Stimulated activated CD8-positive, alpha-beta memory T cell treated with anti-CD3 and anti-CD28 coated beads, Interleukin-2, amount 100 ng/mL, for 48 hours (primary cell): ENCODE measurements around the gene DNAJC22.

Experiments used
- DNase-seq, 2 donors: peaks; one replicate each; pipeline ENCODE4 v3.0.0-alpha.2; 2020; ENCODE audit warnings: low read depth in 2 of 2

Gene DNAJC22

DNA sequence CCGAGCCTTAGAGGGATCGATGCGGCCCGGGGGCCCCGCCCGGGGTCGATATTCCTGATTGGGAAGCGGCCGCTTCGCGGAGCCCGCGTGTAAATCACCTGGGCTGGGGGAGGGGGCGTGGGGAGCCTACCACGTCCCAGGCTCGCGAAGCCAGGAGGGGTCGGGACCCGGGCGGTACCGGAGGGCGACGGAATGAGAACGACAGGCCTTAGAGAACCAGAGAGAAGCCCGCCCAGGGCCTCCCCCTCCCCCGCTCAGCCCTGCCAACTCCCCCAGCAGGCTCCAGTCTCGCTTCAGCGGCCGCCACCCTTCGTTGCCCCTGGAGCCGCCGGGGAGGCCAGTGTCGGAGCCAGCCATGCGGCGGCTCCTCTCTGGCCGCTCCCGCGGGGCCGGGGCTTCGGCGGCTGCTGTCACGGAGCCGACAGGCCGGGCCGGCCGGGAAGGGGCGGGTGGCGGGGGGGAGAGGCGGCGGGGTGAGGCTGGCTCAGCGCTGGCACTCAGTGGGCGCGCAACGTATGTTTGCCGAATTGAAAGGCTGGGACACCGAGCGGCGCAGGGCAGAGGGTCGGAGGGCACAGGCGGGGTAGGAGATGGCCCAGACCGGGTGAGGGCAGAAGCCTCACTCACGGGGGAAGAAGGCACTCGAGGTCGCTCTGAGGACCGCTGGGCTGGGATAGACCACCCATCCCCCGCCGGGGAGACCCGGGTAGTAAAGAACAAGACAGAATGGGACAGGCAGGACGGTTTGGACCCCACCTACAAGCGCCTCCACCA, 1.4 kb upstream of the DNAJC22 start:
- no peak for DNase-seq

DNA sequence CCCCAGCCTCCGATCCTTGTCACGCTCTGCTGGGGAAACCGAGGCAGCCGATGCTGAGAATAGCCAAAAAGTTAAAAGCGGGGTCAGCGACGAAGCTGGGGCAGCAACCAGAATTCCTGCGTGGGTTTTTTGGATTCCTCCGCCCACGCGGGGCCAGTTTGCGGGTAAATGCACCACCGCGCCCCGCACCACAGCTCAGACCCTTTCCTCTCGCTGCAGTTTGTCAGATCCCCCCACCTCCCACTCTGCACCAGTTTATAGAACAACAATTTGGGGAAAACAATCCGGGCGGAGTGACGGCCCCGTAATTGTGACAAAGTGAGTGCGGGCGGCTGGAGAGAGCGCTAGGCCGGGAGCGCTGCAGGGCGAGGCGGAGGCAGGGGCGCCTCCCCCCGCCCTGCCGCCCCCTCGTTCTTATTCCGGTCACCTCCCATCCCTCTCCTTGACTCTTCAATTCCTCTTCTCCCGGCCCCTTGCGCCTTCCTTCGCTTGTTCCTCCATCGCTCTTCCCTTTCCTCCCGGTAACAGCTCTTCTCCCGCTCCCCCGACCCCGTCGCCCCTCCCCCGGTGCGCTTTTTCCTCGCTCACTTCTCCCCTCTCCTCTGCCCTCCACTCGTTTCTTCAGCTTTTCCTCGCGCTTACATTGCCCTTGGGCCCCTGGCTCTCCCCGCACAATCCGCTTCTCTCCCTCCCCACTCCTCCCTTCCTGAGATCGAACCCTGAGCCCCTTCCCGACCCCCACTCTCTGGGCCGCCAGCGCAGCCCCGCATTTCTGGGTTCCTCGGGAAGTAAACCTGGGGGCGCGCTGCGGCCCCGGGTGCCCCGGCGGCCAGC, 646 bp upstream of the DNAJC22 start:
- no peak for DNase-seq

DNA sequence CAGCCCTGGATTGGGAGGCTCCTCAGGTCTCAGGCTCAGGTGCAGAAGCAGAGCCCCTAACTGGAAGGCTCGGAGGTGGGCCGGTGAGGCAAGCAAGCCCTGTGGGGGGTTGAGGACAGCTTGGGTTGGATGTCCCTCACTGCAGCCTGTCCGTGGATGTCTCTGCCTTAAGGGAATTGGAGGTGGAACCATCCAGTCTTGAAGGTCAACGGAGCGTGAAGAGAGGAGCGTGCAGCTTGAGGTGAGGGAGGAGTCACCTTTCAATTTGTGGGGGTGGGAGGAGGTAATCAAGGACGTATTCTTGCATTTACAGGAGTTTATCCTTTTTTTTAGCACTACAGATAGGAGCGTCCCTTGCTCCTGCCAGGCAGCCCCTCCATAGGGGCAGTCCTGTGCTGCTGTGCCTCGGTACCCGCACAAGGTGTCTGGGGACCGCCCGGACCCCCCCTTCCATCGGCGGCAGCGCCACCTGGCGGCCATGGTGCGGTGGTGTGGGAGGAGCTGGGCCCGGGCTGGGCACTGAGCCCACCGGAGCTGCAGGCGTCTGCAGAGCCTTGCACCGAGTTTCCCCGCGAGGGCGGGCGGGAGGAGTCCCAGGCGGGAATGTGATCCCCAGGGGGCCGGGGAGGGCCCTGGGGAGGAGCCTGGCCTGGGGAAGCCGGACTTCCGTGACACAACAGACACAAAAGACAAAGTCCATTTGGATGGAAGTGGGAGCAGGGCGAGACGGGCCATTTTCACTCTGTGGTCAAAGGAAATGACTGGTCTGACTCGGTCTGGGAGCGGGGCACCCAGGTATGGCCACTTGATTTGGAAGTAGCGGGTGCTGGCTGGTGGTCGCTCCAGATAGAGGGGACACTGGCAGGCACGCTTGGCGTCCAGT, 864 bp downstream of the DNAJC22 start:
- peak; percentile 67 to 71 for DNase-seq

DNA sequence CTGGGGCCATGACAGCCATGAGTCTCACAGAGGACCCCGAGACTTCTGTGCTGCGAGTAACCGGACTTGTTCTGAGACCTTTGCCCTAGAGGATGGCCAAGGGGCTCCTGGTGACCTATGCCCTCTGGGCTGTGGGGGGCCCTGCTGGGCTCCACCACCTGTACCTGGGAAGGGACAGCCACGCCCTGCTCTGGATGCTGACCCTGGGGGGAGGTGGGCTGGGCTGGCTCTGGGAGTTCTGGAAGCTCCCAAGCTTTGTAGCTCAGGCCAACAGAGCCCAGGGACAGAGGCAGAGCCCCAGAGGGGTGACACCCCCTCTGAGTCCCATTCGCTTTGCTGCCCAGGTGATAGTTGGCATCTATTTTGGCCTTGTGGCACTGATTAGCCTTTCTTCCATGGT, 2.1 kb downstream of the DNAJC22 start:
- DNase-seq, result no peak

DNA sequence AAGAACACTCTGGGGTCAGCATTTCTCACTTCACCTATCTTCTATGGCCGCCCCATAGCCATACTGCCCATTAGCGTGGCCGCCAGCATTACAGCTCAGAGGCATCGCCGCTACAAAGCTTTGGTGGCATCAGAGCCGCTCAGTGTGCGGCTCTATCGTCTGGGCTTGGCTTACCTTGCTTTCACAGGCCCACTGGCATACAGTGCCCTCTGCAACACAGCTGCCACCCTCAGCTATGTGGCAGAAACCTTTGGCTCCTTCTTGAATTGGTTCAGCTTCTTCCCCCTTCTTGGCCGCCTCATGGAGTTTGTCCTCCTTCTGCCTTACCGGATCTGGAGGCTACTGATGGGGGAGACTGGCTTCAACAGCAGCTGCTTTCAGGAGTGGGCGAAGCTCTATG, 2.6 kb downstream of the DNAJC22 start:
- no peak for DNase-seq

DNA sequence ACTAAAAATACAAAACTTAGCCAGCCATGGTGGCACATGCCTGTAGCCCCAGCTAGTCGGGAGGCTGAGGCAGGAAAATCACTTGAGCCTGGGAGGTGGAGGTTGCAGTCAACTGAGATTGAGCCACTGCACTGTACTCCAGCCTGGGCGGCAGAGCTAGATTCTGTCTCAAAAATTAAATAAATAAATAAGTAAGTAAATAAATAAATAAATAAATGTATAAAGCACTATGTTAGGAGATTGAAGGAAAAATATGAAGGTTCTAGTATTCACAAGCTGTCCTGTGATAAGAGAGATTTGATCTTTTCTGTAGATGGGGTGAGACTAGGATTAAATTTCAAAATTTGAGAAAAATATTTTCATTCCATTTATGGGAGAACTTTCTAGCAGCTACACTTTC, 5.7 kb downstream of the DNAJC22 start:
- no peak for DNase-seq

DNA sequence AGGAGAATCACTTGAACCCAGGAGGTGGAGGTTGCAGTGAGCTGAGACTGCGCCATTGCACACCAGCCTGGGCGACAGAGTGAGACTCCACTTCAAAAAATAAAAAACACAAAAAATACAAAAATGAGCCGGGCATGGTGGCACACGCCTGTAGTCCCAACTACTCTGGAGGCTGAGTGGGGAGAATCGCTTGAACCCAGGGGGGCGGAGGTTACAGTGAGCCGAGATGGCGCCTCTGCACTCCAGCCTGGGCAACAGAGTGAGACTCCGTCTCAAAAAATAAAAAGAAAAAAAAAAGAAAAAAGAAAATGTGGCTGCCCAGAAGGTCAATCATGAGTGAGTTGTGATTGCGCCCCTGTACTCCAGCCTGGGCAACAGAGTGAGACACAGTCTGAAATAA, 9.2 kb downstream of the DNAJC22 start:
- no peak for DNase-seq

DNA sequence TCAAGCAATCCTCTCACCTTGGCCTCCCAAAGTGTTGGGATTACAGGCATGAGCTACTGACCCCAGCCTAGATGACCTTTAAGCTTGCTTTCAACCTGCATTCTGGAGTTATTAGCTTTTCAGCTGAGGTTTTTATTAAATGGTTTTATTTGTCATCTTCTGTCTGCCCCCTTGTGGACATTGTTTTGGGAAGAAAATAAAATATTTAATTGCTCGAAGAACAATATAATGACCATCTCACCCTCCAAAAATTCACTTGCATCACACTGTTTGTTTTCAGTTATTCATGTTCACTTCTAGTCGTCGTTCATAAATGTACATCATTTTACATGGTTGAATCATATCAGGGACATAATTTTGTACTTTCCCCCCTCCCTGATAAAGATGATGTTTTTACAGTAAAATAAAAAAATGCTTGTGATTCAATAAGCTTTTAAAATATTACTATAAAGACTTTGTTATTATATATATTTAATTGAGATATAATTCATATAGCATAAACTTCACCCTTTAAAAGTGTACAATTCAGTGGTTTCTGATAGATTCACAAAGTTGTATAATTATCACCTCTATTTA, 10.5 kb downstream of the DNAJC22 start:
- no peak for DNase-seq

DNA sequence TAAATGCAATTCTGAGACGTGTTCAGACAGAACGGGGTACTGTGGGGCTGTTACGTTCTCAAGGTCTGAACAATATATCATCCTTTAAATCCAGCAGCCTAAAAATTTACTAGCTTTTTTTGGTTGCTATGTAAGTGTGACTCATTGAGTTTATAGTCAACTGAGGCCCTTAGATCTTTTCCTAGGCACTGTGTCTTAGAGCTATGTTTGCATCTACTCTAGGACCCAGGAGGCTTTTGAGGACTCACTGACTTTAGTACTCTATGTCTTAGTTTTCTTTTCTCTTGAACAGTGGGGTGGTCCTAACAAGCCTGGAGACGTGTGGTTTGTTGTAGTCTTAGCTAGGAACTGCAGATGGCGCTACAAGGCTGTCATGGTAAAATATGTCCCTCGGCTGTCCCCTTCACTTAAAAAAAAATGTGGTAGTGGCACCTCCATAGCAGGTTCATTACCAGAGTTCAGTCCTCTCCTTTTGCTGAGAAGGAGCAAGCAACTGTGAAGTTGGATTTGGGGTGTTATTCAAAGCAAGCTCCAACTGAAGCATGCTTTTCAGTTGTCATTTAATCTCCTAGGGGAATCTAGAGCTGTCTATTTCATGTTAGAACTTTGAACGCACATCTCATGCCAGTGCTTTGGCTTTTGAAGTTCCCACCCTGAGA, 11.9 kb downstream of the DNAJC22 start:
- no peak for DNase-seq

DNA sequence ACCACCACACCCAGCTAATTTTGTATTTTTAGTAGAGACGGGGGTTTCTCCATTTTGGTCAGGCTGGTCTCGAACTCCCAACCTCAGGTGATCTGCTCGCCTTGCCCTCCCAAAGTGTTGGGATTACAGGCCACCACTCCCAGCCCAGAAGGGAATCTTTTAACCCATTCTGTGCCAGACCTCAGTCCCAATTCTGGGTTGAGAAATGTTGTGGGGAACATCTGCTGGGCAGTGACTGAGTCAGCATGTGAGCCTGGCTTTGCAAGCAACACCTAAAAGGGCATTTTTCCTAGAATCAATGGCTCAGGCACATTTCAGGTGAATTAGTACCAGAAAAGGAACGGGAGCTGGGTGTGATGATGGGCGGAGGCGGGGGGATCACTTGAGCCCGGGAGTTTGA, 13.0 kb downstream of the DNAJC22 start:
- DNase-seq, result no peak

DNA sequence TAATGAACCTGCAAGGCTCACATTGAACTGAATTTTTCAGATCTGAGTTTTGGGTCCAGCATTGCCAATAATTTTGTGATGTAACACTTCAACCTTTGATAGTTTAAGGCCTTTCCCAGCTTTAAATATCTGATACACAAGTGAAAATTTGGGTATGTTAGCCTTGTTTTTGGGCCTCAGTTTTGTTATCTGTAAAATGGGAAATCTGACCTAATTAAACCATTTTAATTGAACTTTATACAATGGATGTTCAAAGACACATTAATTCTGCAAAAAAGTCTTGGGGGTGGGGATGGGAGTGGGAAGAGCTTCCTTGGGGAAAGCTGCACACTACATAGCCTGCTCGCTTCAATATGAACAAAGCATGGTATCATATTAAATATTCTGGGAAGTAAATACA, 15.4 kb downstream of the DNAJC22 start:
- DNase-seq, result no peak

DNA sequence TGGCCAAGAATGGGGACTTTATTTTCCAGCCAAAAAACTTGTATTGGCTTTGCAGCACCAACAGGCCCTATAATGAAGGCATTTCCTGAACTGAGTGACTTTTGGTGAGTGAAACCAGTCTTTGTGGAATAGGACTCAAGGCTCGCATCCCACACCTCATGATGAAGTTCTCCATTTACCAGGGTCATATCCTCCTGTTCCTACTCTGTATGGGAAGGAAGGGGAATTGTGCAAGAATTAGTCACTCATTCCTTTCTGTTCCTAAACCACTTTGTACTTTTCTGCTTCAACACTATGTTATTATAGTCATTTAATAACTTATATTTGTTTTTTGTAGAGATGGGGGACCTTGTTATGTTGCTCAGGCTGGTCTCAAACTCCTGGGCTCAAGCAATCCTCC, 18.3 kb downstream of the DNAJC22 start:
- no peak for DNase-seq

DNA sequence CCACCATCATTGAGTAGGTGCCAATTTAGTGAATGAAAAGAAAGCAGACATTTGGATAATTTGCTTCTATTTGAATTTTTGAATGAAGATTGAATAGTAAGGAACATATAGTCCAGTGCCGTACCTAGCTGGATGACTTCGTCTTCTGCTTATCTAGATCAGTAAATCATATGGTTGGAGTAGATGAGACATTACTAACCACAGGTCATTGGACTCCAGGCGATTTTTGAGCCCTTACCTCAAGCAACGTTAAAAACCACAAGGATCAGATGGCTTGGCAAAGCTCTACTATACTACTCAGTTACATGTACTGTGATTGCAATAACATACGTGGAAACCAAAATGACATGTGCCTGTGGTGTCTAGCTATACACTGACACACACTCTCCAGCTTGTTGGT, 18.9 kb downstream of the DNAJC22 start:
- no peak for DNase-seq

DNA sequence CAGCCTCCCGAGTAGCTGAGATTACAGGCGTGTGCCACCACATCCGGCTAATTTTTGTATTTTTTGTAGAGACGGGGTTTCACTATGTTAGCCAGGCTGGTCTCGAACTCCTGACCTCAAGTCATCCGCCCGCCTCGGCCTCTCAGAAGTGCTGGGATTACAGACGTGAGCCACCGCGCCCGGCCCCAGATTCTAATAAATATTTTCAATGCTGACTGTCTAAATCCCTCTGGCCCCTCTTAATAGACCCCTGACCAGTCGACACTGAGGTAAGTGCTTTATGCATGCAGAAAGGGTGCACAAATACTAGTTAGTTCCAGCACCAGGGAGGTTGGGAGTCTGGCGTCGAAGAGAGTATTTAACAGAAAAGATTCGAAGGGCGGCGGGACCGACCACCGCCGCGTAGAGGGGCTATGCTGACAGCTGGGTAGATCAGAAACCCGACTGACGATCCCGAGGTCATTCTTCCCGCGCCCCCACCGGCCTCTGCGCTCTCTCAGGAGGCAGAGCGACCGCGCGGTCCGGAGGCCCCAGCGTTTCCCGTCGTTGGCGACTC, 19.5 kb downstream of the DNAJC22 start:
- no peak for DNase-seq

DNA sequence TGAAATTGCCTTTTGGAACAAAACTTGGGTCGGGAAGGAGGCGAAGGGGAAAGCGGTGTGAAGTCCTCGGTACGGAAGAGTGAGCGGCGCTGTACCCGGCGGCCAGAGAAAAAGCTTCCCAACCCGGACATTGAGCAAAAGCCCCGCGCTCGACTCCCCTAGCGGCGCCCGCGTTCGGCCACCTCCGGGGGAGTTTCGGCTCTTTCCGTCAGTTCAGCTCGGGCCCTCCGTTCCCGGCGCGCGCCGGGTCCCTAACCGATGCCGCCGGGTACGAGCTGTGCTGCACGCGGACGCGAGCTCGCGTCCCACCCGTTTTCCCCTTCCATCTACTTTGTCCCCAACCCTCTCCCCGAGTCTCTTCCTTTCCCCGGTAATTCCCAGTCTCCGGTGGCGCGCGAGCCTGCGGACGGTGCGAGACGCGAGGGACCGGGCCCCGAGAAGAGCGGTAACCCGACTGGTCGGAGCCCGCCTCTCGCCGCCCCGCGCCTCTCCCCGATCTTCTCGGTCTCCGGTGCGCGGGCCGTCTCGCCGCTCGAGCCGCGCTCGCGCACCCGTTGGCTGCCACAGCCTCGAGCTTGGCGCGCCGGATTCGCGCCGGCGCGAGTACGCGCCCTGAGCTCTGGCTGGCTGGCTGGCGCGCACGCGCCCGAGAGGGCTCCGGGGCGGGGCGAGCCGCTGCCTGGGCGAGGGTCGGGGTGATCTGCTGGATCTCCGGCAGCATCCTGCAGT, 20.1 kb downstream of the DNAJC22 start:
- peak; percentile 80 to 87 for DNase-seq

DNA sequence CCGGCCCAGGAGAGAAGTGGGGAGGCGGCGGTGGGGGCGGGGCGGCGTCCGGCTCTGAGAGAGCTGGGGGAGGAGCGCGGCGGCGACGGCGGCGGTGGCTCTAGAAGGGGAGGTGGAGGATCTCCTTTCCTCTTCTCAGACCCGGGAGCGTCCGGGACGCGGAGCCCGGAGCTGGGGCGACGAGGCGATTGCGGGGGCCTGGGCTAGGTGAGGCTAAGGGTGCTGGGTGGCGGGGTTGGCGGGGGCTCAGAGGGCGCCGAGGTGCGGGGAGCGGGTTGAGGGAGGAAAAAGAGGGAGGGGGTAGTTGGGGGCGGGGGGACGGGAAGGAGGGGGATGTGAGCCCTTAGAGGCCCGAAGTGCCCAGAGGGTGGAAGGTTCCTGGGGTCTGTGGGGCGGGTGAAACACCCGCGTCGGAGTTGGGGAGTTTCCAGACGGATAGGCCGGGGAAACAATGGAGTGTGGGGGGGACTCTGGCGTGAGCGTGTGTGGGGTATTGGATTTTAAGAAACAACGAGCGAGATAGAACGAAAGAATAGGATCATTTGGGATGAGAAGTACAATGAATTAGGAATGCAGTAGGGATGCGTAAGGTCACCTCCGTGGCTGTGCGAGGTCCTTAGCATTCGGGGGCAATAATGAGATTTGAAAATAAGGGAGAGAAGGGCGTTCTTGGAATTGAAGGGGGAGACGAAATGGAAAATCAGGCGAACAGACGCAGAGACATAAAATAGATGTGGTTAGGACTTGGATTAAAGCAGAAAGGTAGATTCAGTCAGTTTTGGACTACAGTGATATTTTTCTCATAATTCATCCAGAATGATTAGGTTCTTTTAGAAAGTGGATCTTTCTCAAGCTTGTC, 20.9 kb downstream of the DNAJC22 start, which contains the start of gene SPATS2:
Gene SPATS2 (plus strand): TSS at position 82 of the 859 bp plus-strand sequence. CDS start 93,551 bp downstream, outside the sequence.
- peak in 1 of 2 donors; percentile 88 for DNase-seq

DNA sequence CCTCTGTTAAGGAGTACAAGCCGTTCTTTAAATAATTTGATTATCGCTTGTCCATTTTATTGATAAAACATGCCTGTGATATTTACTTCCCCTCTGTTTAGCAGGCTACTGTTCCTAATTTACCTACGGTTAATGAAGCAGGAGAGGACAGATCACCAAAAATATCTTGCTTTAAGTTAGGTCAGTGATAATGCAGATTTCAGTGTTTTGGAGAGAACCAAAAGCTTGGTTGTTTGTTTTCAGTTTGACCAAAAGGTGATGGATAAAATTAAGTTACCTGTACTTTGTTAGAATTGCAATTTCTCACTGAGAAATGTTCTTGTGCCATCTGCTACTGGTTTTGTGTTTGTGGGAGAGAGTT, 21.5 kb downstream of the DNAJC22 start:
- DNase-seq, result no peak

DNA sequence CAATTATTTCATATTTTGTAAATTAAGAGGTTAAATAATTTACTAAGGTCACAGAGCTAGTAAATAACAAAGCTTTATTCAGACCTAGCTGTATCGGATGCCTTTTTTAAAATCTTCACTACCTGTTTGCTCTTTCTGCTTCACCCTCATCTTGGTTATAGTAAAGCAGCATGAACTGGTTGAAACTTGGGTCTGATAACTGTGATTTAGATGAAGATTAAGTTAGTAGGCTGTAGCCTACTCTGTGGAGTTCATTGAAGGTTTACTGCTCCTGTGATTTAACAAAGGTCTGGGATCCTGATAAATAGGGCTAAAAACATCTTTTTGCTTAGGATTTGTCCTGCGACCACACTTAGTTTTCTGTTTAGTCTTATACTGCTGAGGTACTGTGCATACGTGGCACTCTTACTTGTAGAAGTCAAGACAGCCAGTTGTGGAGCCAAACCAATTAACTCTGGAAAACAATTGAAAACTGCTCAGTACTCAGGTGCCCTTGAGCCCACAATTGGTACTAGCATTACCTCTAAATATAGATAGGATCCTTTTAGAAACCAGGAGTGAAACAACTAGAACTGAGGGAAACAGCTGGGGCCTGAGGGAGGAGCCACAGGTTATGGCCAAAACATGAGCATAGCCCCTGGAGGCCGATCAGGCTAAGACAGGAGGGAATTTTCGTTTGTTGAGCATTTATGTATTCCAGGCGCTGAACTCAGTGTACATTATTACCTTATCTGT, 22.9 kb downstream of the DNAJC22 start:
- DNase-seq, result no peak

DNA sequence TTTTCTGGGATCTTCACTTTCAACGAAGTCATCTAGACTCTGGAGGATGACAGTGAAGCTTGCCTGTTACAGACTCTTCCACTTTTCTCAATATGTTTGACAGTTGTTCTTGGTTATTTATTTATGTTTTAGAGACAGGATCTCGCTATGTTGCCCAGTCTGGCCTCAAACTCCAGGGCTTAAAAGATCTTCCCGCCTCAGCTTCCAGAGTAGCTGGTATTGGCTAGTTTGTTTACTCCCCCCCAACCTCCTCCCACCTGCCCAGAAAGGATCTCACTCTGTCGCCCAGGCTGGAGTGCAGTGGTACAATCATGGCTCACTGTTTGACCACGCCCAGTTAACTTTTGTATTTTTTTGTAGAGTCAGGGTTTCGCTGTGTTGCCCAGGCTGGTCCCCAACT, 23.9 kb downstream of the DNAJC22 start:
- no peak for DNase-seq
